Putamen (tissue), 1 donor: ENCODE data around the gene TENT4B.
"Not testable (repeated sequence)": the region's sequence is repeated elsewhere in the genome, so short reads cannot be mapped to it uniquely, and the experiment has no call there.

Experiments used
- DNase-seq: peaks from one replicate; pipeline ENCODE4 v3.0.0-alpha.2; 2016; ENCODE audit warnings: low spot score

TENT4B gene

DNA sequence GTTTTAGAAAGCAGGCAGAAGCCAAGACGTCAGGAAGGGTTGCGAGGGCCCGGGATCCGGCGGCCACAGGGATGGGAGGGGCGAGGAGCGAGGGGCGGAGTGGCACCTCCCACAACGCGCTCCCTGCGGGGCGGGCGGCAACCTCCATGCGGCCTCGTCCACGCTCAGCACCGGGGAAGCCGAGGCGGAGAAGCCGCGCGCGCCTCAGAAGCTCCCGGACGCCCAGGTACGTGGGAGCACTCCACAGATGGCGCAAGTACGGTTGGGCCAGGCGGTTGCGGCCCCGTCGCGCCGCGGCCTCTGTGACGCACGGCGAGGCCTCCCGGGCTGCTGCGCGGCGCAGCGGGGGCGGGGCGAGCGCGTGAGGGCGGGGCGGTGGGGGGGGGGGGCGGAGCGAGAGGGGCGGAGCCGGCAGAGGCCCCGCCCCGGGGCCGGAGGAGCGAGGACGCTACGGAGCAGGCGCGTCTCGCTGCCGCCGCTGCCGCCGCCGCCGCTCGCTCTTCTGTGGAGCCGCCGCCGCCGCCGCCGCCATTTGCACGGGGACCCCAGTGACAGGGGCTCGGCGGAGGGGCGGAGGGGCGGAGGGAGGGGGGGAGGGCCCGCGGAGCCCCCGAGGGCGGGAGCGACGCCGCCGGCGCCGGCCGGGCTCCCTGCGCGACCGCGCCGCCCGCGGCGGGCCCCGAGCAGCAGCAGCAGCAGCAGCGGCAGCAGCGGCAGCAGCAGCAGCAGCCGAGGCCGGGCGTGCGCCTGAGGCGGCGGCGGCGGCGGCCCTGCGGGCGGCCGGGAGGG lies at the start of gene TENT4B:
Gene TENT4B, plus strand, starts transcription at position 500 of the 789 bp plus-strand sequence. CDS start 316 bp downstream, outside the sequence.
- peak; percentile 88 for DNase-seq

GRCh38 chr16:50103764-50104163 lies 49.3 kb upstream of the TENT4B start:
- no peak for DNase-seq

- no peak for DNase-seq
These were observed 38.6 kb upstream of the TENT4B start for GRCh38 chr16:50114357-50115129.

DNA sequence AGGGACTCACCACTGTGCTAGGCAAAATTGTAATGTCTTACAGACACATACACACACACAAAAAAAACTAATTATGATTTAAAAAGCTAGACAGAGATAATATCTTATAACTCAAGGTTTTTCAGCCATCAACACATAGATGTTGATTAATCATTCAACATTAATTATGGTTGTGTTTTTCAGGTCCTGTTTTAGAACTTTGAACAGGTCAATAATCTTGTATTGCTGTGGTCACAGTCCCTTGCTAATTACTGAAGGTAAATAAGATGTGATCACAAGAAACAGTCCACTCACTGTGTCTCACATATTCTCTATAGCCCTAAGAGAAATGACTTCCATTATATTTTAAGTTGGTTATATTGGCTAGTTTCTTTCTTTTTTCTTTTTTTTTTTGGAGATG lies 32.4 kb upstream of the TENT4B start:
- DNase-seq = no peak

DNA sequence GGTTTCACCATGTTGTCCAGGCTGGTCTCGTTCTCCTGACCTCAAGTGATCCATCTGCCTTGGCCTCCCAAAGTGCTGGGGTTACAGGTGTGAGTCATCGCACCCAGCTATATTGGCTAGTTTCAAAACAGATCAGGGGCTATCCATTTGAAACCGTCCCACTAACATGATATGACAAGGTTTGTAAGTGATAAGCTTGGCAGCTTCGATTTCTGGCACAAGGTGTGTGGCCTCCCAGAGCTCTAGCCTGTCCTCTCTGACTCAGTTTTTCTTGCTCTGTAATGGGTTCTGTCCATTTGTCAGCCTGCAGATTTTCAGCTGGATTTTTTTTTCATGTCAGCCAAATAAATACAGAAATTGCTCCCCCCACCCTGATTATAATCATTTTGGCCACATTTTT lies 31.8 kb upstream of the TENT4B start:
- no peak for DNase-seq

DNA sequence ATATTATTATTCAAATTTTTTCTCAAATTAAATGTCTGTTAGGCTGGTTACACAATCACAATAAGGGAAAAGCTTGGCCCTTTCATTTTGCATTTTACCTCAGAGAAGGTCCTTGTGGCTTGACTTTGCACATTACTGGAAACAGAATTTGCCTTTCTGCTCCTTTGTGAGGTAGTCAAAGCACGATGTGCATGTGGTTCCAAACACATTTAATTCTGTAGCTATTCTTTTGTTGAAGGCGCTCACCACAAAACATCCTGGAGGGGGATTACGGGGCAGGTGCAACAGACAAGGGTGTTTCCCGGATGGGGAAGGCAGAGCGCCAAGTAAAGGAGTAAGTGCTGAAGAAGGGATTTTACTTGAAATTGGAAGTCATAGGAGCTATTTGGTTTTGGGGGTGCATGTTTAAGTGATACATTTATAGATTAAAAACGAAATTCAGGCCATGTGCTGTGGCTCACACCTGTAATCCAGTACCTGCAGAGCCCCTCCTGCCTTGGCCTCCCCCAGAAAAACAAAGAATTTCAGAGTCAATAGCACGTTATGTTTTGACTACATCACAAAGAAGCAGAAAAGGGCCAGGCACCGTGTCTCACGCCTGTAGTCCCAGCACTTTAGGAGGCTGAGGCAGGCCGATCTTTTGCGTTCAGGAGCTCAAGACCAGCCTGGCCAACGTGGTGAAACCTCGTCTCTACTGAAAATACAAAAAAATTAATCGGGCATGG lies 31.2 kb upstream of the TENT4B start:
- DNase-seq = no peak

DNA sequence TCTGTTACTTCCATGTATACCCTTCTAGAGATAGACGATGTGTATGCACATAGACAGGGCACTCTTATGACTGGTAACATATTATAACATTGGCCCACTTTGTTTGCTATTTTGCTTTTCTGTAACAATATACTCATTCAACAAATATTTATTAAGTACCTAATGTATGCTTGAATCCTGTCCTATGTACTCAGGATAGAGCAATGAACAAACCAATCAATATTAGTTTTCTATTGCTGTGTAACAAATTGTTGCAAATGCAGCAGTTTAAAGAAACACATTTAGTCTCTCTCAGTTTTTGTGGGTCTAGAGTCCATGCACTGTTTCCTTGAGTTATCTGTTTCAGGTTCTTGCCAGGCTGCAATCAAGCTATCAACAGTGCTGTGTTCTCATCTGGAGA lies 29.7 kb upstream of the TENT4B start:
- DNase-seq = no peak

- no peak for DNase-seq
These were observed 28.3 kb upstream of the TENT4B start for GRCh38 chr16:50124769-50125168.

GRCh38 chr16:50126183-50126582 lies 26.9 kb upstream of the TENT4B start:
- DNase-seq = no peak

GRCh38 chr16:50132571-50132970 lies 20.5 kb upstream of the TENT4B start:
- not testable (repeated sequence) for DNase-seq

- no peak for DNase-seq
These were observed 19.9 kb upstream of the TENT4B start for GRCh38 chr16:50133214-50133613.

DNA sequence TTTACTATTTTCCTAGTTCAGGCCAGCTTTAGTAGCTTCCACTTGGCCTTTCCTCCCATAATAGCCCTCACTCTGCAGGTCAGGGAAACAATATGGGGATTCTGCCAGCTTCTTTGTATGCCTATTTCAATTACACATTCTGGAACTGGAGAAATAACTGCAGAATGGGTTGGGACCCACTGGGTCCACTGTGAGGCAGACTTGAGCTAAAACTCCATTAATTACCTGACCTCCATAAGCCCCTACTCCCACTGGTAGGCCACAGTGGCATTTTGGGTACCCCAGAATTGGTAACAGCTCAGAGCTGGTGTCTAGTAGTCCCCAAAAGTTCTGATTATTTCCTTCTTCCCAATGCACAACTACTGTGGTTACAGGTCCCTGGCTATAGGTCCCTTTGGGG lies 16.7 kb upstream of the TENT4B start:
- DNase-seq = no peak

DNA sequence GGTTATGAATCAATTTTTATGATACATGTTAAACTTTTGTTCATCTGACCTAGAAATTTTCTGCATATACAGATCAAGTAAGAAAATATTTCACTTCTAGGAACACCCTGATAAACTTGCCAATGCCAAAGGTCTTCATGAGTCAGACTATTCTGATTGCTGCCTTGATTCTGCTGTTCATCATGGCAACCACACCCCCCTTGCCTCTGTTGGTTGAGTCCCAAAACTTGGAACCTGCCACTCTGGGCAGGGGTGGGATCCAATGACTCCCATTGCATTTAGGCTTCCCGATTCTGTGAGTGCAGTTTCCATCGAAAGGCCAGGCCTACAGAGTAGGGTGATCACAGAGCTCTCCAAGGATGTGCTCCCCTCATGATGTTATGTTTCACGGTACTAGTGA lies 15.8 kb upstream of the TENT4B start:
- no peak for DNase-seq

DNA sequence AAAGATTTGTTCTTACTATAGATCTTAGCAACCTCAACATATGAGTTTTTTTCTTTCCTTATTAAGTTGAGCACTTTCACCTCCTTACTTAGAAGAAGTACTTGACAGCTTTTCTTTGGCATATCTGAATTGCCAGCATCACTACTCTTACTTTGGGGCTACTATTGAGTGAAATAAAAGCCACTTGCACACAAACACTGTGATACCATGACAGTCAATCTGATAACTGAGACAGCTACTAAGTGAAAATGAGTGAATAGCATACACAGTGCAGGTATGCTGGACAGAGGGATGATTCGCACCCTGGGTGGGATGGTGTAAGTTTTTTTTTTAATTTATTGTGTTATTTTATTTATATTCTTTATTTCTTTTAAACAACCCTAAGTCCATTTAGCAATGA lies 13.5 kb upstream of the TENT4B start:
- DNase-seq = no peak

DNA sequence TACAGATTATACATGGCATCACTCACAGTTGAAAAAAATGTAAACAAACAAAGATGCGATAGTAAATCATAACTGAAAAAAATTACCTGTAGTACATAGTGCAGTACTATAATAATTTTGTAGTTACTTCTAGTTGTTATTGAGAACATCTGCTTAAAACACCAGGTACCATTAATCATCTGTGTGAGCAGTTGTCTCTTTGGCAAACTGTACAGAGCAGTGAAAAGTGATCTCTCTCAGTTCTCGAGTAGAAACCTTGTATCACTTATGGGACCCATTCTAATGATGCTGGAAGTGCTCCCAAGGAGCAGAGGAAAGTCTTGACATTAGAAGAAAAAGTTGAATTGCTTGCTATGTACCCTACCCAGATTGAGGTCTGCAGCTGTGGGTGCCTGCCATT lies 8.9 kb upstream of the TENT4B start:
- no peak for DNase-seq

- no peak for DNase-seq
These were observed 6.3 kb upstream of the TENT4B start for GRCh38 chr16:50146479-50147435.

DNA sequence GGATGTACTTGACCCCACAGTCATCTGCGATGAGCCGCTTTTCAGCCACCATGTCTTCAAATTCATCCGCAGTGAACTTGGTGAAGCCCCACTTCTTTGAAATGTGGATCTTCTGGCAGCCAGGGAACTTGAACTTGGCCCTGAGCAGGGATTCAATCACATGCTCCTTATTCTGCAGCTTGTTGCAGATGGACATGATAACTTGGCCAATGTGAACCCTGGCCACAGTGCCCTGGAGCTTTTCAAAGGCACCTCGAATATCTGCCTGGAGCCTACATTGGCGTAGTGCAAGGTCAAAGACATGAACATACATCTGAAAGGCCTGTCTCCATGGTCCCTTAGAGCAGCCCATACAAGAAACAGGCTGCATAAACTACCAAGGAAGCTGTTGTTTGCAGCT lies 1.8 kb upstream of the TENT4B start:
- DNase-seq = no peak

DNA sequence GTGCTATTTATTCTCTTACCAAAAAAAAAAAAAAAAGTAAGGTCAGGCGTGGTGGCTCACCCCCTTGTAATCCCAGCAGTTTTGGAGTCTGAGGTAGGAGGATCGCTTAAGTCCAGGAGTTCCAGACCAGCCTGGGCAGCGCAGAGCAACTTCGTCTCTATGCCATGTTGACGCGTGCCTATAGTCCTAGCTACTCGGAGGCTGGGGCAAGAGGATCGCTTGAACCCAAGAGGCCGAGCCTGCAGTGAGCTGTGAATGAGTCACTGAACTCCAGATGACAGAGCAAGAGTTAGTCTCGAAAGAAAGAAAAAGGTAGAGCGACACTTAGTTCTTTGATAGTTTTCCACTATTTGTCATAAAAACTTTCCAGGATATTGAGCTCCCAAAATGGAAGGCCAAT lies 1.4 kb upstream of the TENT4B start:
- no peak for DNase-seq

DNA sequence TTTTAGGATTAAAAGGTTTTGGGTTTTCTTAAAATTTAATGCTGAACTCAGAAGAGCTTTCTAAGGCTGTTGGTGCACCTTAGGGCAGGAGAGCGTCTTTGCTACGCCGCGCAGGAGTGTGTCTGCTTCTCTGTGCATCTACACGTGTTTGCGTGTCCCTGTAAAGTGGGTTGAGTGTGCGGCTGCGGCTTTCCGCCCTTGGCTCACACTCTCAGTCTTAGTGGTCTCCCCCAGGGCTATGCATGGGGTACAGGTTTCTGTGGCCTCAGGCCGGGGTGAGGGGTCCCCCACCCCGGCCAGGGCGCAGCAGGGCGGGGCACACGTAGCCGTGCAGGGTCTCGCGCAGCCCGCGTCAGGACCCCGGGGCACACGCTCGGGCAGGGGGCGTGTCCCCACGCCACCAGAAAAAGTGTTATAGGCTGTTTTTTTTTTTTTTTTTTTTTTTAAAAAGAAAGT lies 727 bp upstream of the TENT4B start:
- DNase-seq = peak; percentile 41

GRCh38 chr16:50153596-50154419 lies 702 bp downstream of the TENT4B start:
- DNase-seq = no peak
